WI38 (cell line): ENCODE data around the gene CACNA1D.

Experiments used
- H3K4me3 ChIP-seq: 2 replicates; pipeline ENCODE4 v1.5.1; 2011; ENCODE audit warnings: low read depth, mild to moderate bottlenecking, control low read depth, low read length
- TF ChIP-seq, protein P1 (sequence below): IDR thresholded peaks from 2 replicates; pipeline ENCODE4 v1.5.1; 2012; ENCODE audit warnings: low read depth, mild to moderate bottlenecking, control low read depth, low read length

The CACNA1D gene

DNA sequence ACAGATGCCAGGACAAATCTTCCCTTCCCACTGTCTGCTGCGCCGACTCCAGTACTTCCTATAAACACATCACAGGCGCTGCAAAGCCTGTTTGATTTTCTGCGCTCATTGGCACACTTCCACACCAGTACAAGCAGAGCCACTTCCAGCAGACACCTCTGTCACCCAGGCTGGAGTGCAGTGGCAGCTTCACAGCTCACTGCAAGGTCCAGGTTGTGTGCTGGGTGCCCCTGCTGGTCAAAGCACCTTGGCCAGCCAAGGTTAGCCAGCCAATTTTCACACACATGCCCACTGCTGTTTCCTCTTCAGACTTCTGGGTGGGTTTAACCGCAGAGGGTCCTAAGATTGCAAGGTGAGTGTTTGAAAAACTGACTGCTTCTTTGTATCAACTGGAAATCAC, 346.9 kb downstream of the CACNA1D start:
- H3K4me3 ChIP-seq: no peak overlapping the region
- TF ChIP-seq, protein P1, sequence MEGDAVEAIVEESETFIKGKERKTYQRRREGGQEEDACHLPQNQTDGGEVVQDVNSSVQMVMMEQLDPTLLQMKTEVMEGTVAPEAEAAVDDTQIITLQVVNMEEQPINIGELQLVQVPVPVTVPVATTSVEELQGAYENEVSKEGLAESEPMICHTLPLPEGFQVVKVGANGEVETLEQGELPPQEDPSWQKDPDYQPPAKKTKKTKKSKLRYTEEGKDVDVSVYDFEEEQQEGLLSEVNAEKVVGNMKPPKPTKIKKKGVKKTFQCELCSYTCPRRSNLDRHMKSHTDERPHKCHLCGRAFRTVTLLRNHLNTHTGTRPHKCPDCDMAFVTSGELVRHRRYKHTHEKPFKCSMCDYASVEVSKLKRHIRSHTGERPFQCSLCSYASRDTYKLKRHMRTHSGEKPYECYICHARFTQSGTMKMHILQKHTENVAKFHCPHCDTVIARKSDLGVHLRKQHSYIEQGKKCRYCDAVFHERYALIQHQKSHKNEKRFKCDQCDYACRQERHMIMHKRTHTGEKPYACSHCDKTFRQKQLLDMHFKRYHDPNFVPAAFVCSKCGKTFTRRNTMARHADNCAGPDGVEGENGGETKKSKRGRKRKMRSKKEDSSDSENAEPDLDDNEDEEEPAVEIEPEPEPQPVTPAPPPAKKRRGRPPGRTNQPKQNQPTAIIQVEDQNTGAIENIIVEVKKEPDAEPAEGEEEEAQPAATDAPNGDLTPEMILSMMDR: no peak

DNA sequence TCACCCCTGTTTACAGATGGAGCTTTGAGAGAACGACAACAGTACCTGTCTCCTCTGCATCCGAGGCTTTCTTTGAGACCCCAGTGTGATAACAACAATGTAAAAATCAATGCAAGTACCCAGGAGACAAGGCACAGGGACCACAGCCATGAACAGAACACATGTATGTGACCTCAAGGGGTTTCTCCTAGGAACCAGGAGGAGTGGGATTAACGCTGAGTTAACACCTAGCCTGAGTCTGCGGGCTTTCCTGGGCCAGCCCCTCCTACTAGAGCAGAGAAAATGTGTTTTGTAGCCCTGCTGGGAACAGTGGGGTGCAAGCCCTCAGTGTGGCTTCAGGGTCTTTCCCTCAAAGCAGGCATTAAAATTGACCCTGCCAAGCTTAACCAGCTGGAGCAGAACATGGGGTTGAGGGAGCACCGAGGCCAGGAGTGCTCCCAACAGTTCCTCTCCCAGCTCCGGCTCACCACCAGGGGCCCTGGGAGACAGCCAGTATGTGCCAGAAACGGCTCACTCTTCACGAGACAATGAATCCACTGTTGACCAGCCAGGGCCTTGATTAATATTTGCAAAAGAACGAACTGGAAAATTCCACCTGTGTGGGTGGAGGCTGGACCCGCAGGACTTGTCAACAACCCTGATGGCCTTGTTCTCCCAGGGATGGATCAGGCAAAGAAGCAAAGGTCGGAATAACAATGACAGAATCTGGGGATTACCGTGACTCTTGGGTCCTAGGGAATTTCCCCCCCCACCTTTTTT, 348.2 kb downstream of the CACNA1D start:
- TF ChIP-seq, protein P1: no peak
- no peak overlapping the region for H3K4me3 ChIP-seq

DNA sequence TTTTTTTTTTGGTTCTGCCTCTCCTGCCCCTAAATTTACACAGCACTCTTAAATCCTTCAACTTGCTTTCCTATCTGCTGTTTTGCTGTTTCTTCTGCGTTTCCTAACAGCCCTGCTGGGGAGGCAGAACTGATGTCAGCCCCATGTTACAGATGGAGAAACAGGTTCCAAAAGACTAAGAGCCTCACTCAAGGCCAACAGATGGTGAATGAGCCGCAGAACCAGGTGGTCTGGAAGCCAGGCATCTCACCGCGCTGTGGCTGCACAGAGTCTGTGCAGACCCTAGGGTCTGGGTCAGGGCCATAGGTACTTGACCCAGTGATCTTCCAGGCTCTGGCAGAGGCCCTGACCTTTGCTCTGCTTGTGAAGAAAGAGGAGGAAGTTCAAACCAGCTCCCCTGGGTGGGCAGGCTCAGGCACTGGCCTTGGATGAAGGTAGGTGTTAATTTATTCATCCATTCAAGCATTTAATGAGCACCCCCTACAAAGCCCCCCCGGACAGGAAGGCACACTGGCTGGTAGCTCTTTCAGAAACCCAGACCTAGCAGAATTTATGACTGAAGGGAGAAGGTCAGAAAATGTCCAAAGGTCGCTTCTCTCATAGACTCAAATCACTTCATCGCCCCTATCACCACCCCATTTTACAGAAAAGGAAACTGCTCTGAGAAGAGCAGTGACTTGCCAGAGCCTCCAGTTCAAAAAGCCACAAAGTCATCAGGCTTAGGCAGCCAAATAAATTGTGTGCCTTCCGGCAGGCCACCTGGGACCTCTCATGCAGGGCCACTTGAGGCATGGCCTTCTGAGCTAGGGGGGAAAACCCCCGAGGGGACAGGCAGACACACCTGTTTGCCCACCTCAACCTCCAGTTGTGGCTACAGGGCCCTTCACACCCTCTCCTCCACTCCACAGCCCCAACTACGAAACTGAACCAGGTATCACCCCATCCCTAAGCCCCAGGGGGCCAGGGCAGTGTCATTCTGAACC, 349.1 kb downstream of the CACNA1D start:
- no peak overlapping the region for H3K4me3 ChIP-seq
- TF ChIP-seq, protein P1: no peak

DNA sequence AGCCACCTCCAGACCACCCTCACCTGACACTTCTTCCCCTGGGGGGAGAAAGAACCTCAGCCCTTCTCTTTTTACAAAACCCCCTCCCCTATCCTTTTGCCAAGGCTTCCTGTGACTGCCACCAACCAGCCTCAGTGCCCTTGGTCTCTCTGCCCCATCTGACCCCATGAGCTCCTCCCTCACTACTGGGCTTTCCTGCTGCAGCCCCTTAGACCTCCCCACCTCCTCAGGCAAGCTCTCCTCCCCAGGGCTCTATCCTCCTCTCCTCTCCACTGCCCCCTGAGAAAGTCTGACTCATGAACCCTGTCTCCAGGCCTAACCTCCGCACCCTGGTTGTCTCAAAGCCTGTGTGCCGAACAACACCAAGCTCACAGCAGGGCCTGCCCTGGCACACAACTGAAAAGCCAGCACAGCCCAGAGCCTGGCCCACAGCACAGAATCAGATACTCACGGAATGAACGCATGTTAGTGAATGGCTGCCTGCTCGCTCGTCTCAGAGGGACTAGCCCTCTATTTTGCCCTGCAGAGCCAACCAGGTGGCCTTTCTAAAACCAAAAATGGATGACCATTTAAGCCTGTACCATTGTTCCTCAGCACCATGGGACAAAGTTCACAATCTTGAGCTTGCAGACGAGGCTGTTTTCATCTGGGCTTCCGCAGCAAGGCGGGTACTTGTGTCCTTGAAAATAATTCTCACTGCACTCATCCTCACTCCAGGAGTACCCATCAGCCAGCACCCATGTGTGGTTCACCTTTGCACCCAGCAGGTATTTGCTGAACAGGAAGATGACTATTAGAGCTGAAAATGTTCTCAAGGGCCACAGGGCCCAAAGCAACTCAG, 350.1 kb downstream of the CACNA1D start:
- TF ChIP-seq, protein P1: no peak
- H3K4me3 ChIP-seq: no peak overlapping the region

DNA sequence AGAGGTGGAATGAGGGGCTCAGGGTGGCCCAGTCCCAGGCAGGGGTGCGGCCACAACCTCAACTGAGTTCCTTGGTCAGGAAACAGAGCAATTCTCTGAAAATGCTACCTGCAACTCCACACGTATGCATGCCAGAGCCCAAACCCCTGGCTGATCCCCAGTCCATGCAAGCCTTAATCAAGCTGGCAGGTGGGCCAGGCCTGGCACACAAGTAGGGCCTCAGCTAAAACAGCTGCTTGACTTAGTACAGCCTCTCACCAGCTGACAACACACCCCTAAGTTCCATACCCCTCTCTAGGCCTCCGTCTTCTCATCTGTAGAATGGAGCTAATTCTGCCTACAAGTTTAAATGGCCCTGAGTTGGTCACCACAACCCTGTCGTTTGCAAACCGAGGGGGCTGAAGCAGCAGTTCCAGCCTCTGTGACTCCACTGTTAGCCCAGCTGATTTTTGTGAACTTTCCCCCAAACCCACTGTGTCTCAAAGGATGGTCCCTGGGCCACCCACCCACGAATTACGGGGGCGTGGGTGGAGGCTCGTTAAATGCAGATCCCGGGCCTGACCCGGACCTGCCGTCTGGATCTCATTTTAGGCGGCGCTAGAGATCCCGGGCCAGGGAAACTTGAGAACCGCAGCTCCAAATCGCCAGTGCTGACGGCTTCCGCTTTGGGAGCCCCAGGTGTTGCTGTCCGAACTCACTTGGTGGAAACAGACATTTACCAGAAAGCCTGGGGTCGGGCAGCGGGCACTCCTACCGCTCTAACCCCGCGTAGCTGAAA, 350.9 kb downstream of the CACNA1D start:
- H3K4me3 ChIP-seq: peak overlapping the region; percentile 52
- TF ChIP-seq, protein P1: no peak

DNA sequence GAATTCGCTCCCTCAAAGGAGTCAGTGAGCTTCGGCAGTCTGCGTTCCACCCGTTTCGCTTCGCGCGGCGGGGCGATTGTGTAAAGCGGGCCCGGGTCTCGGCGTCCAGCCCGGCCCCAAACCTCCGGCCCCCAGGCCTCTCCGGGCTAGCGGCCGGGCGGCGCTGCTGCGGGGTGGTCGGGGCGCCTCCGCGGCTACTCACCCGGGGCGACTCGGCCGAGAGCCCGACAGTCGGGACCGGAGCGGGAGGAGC, 351.4 kb downstream of the CACNA1D start:
- TF ChIP-seq, protein P1: no peak
- H3K4me3 ChIP-seq: peak overlapping the region; percentile 52
